NCI-H146 (cell line): Measurements from ENCODE around the gene HELT.

ENCODE experiments used
- DNase-seq: peaks from one replicate; lab custom pipeline; 2025; lab: John Stamatoyannopoulos, UW

HELT gene

DNA sequence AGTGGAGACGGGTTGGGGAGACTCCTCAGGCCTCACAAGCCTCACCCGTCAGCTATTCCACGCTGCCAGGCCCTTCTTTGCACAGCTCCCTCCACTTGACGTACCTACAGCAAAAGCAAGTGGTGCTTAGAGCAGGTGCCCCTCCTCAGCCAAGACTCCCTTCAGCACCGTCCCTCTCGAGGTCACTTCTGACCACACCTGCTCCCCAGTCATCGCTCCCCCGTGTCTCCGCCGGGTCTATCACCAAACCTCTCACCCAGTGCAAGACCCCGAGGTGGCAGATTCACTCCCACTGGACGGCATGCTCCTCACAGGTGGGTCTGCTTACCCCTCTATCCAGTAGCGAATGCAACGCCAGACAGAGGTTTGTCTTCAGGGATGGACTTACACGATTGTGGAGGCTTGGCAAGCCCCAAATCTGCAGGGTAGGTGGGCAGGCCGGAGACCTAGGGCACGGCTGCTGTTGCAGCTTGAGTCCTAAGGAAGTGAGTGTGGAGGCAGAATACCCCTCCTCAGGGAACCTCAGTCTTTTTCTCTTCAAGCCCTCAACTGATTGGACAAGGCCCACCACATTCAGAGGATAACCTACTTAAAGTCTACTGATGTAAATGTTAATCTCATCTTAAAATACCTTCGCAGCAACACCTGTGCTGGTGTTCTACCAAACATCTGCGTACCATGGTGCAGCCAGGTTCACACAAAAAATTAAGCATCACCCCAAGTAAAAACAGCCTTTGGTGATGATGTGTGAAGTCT, 14.5 kb upstream of the HELT start:
- no peak for DNase-seq

DNA sequence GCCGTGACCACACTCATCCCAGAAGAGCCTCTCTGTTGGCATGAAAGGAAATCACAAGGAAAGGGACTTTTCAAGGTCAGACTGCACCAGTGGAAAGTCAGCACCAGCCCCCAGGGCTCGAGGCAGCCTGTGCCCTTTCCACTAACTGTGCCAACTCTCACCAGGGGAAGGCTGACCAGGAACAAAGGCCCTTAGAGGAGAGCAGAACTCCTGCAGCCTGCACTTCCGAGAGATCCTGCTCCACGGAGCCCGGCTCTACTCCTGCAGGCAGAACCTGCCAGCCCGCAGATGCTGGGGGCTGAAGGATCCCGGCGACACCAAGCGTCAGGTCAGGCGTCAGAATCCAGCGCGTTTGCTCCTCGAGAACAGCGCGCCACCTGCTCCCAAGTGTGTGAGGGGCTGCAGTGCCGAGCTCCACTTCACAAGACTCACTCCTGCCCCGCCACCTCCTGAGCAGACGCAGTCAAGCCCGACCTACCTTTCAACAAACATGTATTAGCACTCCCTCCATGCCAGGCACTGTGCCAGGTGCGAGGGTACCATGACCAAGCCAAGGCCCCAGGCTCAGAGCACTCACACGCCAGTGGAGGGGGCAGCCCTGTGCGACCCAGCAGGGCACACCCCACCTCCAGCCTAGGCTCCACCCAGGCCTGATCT, 13.6 kb upstream of the HELT start:
- DNase-seq = no peak

DNA sequence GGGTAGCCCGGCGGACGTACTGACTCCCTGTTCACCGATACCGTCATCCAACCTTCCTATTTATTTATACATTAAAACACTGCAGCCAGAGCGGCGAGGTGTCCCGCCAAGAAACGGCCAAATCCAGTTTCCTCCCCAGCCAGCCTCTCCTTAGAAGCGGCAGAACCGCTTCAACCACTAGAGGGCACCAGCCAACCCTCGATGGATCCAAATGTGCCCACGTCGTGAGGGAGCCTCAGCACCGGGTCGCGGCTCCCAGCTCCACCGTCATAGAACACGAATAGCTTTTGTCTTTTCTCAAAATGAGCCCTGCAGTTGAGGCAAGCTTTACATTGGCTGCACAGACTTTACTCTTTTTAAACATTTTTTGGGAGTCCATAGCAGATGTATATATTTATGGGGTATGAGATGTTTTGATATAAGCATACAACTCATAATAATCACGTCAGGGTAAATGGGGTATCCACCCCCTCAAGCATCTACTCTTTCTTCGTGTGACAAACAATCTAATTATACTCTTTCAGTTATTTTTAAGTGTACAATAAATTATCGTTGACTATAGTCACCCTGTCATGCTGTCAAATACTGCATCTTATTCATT, 13.0 kb upstream of the HELT start:
- DNase-seq = peak; percentile 42

DNA sequence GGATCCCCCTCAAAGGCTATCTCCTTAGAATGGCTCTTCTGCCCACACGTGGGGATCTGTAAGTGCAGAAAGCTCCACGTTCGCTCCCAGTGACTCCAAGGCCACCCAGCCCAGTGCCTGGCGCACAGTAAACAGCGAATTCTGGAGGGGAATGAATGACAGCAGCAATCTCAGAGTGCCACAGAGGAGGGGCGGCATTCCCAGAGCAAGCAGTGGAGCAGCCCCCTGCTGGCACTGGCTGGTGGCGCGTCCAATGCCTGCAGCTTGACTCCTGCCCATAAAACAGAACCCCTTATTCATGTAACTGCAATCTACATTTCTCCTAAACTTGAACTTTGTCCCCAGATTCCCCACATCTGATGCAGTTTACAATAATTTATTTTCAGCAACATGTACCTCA, 6.9 kb upstream of the HELT start:
- no peak for DNase-seq

DNA sequence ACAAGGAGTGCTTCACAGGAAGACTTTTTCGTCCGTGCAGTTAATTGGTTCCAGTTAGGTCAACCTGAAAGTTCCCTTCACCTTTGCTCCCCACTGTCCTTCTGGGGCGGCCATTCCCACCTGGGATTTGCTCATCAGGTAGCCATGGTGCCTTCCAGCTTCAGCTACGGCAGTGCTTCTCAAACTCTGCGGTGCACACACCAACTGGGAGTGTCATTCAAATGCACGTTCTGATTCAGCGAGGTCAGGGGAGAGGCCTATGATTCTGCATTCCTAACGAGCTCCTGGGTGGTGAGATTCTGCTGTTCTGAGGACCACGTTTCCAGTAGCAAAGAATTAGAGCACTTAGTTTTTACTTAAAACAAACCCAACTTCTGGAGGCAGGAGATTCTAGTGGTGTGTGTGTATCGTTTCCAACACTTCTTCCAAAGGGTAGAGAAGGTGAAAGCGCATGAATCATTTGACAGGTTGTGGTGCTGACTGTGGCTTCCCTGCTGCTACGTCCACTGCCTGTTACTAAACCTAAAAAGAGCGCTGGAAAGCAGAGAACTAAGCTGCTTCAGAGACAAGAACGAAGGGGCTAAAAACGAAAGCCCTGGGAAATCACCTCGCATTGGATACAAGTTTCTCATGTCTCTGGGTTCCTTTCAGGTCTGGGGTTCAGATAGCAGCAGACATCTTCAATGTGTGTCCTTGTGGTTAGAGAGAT, 4.7 kb upstream of the HELT start:
- no peak for DNase-seq

DNA sequence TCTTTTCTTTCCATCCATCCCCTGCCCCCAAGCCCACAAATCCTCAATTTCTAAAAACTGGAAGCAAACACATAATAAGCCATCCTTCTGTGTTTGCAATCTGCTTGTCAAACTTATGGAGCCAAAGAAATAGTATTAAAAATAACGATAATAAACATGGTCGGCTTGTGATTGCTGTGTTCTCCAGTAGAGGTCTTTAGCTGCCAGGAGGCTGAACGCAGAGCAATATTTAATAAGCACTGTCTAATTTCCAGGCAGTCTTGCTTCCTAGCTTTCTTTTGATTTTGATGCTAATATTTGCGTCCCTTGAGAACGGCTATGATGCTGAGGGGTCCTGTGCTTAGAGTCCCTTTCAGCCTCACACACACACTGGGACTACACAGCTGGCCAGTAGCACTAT, 3.2 kb upstream of the HELT start:
- DNase-seq = no peak

DNA sequence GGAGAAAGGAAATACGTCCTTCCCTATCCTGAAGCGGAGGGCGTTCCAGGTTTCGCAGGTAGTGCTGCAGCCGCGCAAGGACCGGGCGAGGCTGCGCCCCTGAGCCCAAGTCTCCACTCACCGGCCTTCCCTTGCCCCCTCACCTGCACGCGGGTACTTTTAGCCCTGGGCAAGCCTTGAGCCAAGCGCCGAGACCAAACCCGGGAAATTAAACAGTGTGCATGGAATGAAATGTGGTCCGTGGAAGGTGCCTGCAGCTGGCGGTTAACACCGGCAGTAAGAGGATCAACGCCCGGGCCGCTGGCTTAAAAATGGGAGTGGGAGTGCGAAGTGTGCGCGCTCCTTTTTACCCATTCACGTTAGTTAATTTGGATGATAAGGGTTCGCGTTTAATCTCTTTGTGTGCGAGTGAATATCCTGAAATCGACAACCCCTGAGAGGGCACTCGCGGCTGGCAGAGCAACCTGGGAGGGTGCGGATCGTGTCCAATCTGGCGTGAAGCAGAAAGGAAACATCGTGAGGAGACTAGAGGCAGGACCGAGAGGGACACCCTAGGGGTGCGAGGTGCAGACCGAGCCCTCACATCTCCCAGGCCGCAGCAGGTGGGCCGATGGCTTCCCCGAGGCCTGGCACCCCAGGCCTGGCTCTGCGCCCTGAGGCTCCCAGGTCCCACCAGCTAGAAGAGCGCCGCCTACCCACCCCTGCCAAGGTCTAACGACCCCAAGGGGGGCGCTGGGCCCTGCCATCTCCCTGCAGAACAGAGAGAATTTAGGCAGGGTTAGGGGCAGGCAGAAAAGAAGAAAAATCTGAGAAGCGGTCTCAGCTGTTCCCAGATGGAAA, 2.0 kb upstream of the HELT start:
- DNase-seq = no peak

DNA sequence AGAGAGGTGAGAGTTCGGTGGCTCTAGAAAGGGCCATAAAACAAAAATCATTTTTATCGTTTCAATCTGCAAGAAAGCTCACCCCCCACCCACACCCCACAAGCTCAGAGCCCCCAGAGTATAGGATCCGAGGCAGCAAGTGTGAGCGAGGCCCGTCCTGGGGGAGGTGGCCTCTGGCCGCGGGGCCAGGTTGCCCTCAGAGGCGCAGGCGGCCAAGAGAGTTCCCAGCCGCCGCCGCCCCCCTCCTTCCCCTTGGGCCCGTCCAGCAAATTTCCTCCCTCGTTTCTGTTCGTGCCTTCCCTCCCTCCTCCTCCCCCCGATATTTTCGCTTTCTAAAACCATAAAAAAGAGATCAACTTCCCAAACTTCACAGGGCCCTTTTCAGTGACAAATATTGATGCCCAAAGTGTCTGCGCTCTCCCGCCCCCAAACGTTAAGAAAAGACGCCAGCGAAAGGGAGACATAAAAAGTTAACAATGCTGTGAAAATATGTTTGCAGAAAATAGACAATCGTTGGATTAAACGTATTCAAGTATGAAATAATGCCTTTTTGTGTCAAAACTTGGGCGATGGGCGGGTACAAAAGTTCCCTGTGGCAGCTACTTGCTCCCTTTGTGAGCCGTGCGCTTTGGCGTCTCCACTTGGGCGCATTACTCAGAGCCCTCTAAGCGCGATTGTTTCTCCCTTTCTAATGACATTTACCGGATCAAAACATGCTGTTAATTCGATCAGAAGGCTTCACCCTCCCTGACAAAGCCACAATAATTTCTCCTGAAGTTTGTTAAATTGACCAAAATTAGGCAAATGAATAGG, 1.1 kb upstream of the HELT start:
- no peak for DNase-seq

DNA sequence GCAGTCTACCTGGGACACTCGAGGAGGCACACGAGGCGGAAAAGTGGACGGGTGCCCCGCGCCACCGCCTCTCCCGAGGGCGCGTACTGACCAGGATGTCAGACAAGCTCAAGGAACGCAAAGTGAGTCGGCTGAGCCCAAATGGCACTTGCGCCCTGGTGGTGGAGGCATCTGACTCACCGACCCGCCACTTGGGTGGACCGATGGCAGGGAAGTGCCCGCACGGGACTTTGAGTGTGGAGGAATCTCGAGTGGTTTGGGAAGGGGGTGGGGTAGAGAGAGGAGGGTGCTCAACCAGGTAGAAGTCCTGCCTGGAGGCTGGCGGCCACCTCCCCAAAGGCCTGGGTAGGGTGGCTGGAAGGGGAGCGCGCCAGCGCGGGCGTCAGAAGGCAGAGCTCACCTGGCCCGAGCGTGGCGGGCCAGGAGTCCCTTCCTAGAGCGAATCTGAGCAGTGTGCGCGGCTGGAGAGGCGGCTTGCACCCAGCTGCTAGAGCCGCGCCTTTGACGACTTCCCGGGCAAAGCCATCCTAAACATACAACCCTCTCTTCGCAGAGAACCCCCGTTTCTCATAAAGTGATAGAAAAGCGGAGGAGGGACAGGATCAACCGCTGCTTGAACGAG, 655 bp downstream of the HELT start:
- DNase-seq = no peak

DNA sequence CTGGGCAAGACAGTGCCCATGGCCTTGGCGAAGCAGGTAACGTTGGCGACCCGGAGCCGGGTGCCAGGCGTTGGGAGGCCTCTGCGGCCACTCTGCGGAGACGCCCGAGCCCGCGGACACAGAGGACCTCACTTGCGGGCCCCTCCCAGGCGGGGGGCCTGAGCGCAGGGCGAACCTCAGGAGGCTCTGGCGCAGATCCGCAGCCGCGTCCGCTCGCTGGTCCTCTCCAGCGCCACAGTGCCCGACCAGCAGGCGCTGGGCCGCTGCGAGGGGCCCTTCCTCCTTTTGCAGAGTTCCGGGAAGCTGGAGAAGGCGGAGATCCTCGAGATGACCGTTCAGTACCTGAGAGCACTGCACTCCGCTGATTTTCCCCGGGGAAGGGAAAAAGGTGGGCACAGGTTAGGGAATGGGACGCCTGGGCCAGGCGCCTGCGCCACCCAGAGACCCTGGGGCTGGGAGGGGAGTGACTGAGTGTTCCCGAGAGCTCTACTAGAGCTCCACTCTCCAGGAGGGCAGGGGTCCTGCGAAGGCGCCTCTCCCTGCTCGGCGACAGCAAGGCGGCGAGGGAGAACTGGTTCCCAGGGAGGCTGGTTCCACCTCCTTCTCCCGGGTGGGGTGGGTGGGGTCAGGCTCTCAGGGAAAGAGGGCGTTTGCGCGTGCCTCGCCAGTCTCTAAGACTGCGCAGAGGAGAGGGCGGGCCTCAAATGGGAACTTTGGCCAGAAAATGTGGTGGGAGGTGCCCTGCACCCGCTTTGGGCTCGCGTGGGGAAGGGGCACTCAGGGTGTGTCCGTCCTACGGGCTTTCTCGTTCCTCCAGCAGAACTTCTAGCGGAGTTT, 1.4 kb downstream of the HELT start:
- no peak for DNase-seq

DNA sequence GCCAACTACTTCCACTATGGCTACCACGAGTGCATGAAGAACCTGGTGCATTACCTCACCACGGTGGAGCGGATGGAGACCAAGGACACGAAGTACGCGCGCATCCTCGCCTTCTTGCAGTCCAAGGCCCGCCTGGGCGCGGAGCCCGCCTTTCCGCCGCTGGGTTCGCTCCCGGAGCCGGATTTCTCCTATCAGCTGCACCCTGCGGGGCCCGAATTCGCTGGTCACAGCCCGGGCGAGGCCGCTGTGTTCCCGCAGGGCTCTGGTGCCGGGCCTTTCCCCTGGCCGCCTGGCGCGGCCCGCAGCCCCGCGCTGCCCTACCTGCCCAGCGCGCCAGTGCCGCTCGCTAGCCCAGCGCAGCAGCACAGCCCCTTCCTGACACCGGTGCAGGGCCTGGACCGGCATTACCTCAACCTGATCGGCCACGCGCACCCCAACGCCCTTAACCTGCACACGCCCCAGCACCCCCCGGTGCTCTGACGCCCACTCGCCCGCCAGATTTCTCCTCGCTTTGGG, 2.1 kb downstream of the HELT start:
- no peak for DNase-seq

DNA sequence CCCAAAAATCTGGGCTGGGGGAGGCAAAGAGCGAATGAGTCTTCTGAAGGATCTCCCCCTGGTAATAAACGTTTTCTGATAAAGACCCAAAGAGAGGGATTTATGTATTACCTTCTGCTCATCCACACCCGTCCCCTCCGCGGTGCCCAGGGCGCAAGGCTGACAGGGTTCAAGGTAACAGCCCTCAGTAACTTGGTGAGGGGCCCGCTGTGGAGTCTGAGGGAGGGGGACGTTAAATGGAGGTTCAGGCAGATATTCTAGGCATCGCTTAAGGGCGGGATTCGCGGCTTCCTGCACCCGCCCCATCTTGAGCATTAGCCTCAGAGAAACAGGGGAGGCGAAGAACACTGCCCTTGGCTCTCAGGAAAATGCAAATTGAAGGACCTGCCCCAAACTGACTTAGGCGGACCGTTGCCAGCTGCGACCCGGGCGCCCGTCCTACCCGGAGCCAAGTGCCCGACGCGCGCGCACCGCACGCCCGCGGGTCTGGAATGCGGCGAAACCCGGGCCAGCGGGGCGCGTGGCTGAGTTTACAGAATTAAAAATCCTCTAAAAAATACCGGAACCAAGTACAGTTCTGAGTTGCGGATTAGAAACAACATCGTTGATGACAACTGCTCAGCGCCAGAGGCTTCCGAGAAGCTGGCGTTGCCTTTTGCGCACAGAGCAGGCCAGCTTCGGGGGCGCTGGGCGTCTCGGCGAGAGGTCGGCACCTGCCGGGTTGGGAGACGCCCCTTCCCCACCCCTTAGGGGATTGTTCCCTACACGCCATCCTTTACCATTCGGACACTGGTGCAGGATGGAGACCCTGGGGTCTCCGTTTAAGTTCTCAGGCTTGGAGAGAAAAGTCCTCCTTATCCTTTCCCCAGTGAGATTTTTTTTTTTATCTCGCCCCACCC, 2.8 kb downstream of the HELT start:
- DNase-seq = no peak

DNA sequence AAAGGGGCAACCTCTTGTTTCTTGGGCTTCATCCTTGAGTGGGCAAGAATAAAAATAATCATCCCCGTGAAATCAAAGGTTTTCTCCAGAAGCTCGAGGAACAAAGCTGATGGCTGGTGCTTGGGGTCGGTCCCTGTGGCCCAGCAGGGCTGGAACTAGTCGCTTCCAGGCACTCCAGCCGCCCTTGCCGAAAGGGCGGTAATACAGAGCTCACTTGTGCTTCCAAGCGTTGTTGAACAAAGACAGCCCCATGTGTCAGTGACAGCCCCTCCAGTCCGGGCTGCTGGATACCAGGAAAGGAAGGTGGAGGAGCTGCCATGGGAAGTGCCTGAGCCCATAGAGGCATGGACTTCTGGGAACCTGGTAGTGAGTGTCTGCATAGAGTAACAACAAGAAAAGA, 5.2 kb downstream of the HELT start:
- no peak for DNase-seq

DNA sequence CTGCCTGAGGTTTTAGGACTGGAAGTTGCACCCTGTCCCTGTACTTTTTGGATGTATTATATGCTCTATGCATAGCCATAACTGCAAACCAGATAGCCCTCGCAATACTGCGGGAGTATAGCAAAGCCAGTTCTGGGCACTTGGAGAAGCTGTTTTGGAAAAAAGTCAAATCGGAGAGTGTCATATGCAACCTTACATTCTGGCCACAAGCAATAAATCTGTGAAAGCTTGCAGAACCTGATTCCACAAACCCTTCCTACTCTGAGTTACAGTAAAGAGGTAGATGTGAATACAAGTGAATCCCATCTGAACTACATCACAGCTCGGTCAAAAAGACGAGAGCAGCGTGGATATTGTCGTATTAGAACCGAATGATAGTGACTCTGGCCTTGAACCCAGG, 10.3 kb downstream of the HELT start:
- DNase-seq = no peak

DNA sequence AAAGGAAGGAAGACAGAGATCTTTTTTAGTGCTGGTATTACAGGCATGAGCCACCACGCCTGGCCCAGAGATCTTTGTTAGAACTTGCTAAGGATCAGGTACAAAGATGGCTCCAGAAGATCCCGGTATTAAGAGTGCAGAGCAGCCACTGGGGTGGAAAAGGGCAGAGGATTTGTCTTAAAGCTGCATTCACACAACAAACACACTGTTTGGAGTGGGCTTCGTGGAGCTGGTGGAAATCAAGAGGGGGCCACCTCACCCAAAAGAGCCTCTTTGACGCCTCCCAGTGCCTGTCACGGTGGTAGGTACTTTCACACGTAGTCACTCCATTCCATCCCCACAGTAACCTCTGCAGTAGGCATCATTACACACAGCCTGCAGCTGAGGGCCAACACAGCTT, 13.3 kb downstream of the HELT start:
- no peak for DNase-seq

DNA sequence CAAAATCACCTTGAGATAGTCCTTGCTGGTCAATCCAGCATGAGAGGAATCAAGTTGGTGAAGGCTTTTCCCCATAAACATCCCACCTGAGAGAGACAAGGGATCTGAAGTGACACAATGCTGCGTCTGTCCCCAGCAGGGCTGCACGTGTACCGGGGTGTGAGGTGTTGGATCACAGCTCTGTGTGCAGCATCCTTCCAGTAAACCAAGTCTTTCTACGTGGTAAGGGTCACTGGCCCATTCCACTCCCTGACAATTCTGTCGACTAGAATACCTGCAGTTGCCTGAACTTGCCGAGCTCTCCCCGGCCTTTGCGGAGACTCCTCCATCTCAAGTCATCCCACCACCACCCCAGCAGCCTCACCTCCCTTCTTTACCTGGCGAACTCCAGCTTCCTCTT, 14.8 kb downstream of the HELT start:
- no peak for DNase-seq

DNA sequence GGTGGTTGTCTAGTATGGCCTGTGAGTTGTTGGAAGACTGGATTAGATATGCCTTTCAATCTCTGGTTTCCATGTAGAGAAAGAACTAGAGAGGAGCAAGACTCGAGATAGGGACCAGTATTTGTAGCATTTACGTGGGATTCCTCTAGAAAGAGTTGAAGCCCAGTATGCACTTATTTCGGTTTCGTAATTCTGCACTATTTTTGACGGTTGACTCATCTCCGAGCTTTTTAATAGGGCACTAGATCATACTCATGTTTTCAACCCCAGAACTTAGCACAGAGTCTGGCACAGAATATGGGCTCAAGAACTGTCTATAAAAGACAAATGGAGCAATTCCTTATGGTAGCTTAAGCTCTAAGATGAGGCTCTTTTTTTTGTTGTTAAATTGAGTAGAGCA, 15.7 kb downstream of the HELT start:
- no peak for DNase-seq

DNA sequence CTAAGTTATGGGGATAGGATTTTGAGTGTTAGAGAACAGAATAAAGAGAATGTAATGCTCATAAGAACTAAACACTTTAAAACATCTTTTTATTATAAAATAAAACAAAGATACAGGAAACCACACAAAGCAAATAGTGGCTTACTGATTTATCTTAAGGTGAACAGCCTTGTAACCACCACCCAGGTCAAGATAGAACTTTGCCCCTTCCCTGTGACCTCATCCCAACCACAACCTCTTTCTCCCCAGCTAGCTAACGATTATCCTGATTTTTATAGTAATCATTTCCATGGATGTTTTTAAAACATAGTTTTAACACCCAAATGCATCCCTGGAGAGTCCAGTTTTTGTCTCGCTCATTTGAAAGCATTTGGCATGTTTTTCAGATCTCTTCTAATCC, 17.0 kb downstream of the HELT start:
- DNase-seq = no peak

DNA sequence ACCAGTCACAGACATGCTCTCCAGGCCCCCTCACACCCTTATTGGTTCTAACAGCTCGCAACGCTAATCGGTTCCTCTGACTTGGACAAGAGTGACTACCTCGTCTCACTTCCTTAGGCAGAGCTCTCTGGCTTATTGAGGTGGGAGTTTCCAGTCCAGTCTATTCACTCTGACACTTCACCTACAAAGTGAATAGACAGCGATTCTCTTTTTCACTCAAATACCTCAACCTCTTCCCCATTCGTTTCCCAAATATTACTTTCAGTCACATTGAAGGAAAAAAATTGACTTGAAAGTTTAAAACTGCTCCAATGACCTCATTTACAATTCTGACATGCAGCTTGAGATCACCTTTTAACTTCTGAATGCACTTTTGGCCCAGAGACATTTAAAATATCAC, 17.7 kb downstream of the HELT start:
- DNase-seq = no peak
